H1 (cell line): ENCODE measurements around the gene ADM. TPM values are rescaled to one million over a fixed set of nuclear protein-coding genes. Genes with fewer than 3 reads are reported as not detected.

ENCODE experiments used
- GABPA ChIP-seq: IDR thresholded peaks from 2 replicates; pipeline ENCODE4 v1.6.1; 2011; ENCODE audit warnings: mild to moderate bottlenecking, low read length, moderate library complexity, borderline replicate concordance; ENCODE audit not compliant: insufficient read depth
- RFX5 ChIP-seq: IDR thresholded peaks from 2 replicates; pipeline ENCODE4 v1.6.1; 2011; ENCODE audit warnings: low read depth, low read length, improper control_type of control experiment, borderline replicate concordance
- polyA plus RNA-seq, 7 experiments: library from polyadenylated mRNA; depleted of rRNA in 3 of 7; stranded (reverse) in 5 of 7; unstranded in 2 of 7; fragments of >200 nt in 5 of 7; fragments of 200-250 nt in 2 of 7; gene quantifications; 1 replicate in 5 of 7; 2 replicates in 1 of 7; 4 replicates in 1 of 7; pipeline versions ENCODE4 v1.2.1 to v1.2.3, GENCODE V29; 2011 to 2013; ENCODE audit warnings: missing spikeins in 2 of 7, mixed read lengths in 2 of 7
- total RNA-seq: library from RNA; stranded (reverse); fragmentation: NEBNext Ultra II Directional; extraction: Animal tissue kit (Norgen Biotek cat#: 25700); gene quantifications from 2 replicates; pipeline ENCODE4 v1.2.1, GENCODE V29; 2021
- TF ChIP-seq, protein P1 (sequence below): IDR thresholded peaks from 2 replicates; pipeline ENCODE4 v1.6.1; 2012; ENCODE audit warnings: inconsistent platforms

The ADM gene
- total and polyA plus RNA-seq, 2 of the 8 experiments (the other 6 are each of a cell fraction or from before 2014, with no cell fraction given): 94.1 to 95.6 TPM

DNA sequence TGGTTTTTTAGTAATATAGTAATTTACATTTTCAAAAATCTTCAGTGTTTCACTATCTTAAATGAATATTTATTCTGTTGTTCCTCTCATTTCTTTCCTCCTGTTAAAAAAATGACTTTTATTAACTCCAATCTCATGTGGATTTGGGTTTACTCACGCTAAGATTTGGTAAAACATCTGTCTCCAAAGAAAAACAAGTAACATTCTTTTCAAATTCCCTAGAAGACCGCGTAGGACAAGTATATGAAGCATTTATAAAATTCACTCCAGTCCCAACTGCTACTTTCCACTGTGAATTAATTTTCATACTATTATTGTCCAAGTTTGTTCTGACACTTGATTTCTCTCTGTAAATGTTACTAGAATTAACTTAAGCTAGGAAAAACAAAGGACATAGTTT is 37.1 kb upstream of the ADM start (continued):
- TF ChIP-seq GABPA: no peak
- TF ChIP-seq, protein P1, sequence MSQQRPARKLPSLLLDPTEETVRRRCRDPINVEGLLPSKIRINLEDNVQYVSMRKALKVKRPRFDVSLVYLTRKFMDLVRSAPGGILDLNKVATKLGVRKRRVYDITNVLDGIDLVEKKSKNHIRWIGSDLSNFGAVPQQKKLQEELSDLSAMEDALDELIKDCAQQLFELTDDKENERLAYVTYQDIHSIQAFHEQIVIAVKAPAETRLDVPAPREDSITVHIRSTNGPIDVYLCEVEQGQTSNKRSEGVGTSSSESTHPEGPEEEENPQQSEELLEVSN: no peak
- no peak for TF ChIP-seq RFX5
- TF ChIP-seq, all 59 proteins: peak for 0
